ENCODE data around the gene NFKB1.
A peak's percentile ranks its signal among the peaks of the same experiment; 100 is the strongest.

The NFKB1 gene, protein sequence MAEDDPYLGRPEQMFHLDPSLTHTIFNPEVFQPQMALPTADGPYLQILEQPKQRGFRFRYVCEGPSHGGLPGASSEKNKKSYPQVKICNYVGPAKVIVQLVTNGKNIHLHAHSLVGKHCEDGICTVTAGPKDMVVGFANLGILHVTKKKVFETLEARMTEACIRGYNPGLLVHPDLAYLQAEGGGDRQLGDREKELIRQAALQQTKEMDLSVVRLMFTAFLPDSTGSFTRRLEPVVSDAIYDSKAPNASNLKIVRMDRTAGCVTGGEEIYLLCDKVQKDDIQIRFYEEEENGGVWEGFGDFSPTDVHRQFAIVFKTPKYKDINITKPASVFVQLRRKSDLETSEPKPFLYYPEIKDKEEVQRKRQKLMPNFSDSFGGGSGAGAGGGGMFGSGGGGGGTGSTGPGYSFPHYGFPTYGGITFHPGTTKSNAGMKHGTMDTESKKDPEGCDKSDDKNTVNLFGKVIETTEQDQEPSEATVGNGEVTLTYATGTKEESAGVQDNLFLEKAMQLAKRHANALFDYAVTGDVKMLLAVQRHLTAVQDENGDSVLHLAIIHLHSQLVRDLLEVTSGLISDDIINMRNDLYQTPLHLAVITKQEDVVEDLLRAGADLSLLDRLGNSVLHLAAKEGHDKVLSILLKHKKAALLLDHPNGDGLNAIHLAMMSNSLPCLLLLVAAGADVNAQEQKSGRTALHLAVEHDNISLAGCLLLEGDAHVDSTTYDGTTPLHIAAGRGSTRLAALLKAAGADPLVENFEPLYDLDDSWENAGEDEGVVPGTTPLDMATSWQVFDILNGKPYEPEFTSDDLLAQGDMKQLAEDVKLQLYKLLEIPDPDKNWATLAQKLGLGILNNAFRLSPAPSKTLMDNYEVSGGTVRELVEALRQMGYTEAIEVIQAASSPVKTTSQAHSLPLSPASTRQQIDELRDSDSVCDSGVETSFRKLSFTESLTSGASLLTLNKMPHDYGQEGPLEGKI

DNA sequence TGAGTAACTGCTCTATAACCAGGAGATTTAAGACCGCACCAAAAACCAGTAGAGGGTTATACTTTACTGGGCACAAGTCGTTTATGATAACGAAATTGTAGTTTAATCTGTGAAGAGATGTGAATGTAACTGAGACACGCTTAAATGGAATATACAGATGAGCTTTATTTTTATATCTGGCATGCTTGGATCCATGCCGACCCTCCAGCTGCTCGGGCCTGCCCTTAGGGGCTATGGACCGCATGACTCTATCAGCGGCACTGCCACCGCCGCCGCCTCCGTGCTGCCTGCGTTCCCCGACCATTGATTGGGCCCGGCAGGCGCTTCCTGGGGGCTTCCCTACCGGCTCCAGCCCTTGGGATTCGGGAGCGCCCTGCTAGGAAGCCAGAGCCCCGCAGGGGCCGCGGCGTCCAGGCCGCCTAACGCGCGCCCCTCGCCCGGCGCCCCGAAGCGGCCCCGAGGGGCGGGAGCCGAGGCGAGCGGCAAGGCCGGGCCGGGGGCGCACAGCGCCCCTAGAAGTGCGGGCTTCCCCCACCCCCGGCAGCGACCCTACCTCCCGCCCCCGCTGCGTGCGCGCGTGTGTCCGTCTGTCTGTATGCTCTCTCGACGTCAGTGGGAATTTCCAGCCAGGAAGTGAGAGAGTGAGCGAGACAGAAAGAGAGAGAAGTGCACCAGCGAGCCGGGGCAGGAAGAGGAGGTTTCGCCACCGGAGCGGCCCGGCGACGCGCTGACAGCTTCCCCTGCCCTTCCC is at the start of gene NFKB1:
TSS of gene NFKB1 (plus strand) at position 664 of the 751 bp plus-strand sequence. CDS start 24,160 bp downstream, outside the sequence.
- DNase-seq (ENCODE audit: low spot score), result peak; percentile 82
- no peak for TF ChIP-seq CTCF (IDR thresholded peaks at IDR 0.05; ENCODE audit: borderline replicate concordance, control extremely low read depth, extremely low read depth, insufficient read depth, missing control alignments)
- in situ Hi-C loops (cut with MboI; ENCODE audit: low sequenced_read_pairs, unreplicated experiment), result no loop called here

- DNase-seq (ENCODE audit: low spot score), result no peak
- in situ Hi-C loops (cut with MboI; ENCODE audit: low sequenced_read_pairs, unreplicated experiment), result loop anchor here (5.0 kb wide), 1 partner anchor 169 kb away; no protein-coding TSS in a partner anchor
- no peak for TF ChIP-seq CTCF (IDR thresholded peaks at IDR 0.05; ENCODE audit: borderline replicate concordance, control extremely low read depth, extremely low read depth, insufficient read depth, missing control alignments)
Measured at GRCh38 chr4:102452854-102453253, 48.3 kb upstream of the NFKB1 start.

GRCh38 chr4:102453827-102454226 is 47.3 kb upstream of the NFKB1 start:
- TF ChIP-seq CTCF (IDR thresholded peaks at IDR 0.05; ENCODE audit: borderline replicate concordance, control extremely low read depth, extremely low read depth, insufficient read depth, missing control alignments), result no peak
- in situ Hi-C loops (cut with MboI; ENCODE audit: low sequenced_read_pairs, unreplicated experiment), result loop anchor here (5.0 kb wide), 1 partner anchor 168 kb away; no protein-coding TSS in a partner anchor

DNA sequence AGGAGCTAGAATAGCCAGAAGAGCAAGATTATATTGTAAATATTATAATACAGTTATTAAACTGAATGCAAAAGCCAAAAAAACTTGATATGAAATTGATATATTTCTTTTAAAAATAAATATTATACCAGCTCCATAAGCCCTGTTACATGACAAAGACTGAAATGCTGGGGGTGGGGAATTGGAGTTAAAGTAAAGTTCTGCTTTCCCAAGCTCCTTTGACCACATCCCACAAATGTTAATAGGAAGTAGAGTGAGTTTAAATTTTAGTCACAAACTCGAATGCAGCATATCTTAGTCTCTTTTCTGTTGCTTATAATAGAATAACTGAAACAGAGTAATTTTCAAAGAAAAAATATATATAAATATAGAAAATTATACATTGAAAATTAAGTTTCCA is 46.9 kb upstream of the NFKB1 start:
- no peak for TF ChIP-seq CTCF (IDR thresholded peaks at IDR 0.05; ENCODE audit: borderline replicate concordance, control extremely low read depth, extremely low read depth, insufficient read depth, missing control alignments)
- in situ Hi-C loops (cut with MboI; ENCODE audit: low sequenced_read_pairs, unreplicated experiment), result loop anchor here (5.0 kb wide), 1 partner anchor 168 kb away; no protein-coding TSS in a partner anchor
- DNase-seq (ENCODE audit: low spot score), result no peak

More at GRCh38 chr4:102453827-102454226, 47.3 kb upstream of the NFKB1 start:
- no peak for DNase-seq (ENCODE audit: low spot score)

- TF ChIP-seq CTCF (IDR thresholded peaks at IDR 0.05; ENCODE audit: borderline replicate concordance, control extremely low read depth, extremely low read depth, insufficient read depth, missing control alignments), result no peak
- no peak for DNase-seq (ENCODE audit: low spot score)
- in situ Hi-C loops (cut with MboI; ENCODE audit: low sequenced_read_pairs, unreplicated experiment), result loop anchor here (5.0 kb wide), 1 partner anchor 167 kb away; no protein-coding TSS in a partner anchor
Measured at GRCh38 chr4:102454981-102455685, 46.0 kb upstream of the NFKB1 start.

Data from GM13976 (cell line).